RWPE2 (cell line): ENCODE results near the gene MYO1D.

Experiments
- ATAC-seq: fragments of 200-7000 bp; cut with Tn5 transposase; 3 replicates; pipeline ENCODE4 v1.9.1; 2021; ENCODE audit warnings: low read depth
- DNase-seq: peaks from one replicate; pipeline ENCODE4 v3.0.0-alpha.2; 2020; ENCODE audit warnings: low spot score
- H3K27ac ChIP-seq: fragments of 450-650 bp; 2 replicates; pipeline ENCODE4 v1.5.1; 2017; ENCODE audit warnings: mild to moderate bottlenecking; ENCODE audit not compliant: poor library complexity, severe bottlenecking
- H3K27me3 ChIP-seq: fragments of 250-450 bp; sonication (Bioruptor Pico); 2 replicates; pipeline ENCODE4 v1.5.1; 2021; ENCODE audit warnings: mild to moderate bottlenecking, moderate library complexity; ENCODE audit not compliant: insufficient read depth, poor library complexity, severe bottlenecking
- H3K36me3 ChIP-seq: fragments of 250-450 bp; sonication (Bioruptor Pico); 2 replicates; pipeline ENCODE4 v1.5.1; 2020; ENCODE audit warnings: low read depth, mild to moderate bottlenecking, moderate library complexity
- H3K4me1 ChIP-seq: fragments of 250-450 bp; sonication (Bioruptor Pico); 2 replicates; pipeline ENCODE4 v1.5.1; 2021; ENCODE audit warnings: mild to moderate bottlenecking, moderate library complexity; ENCODE audit not compliant: insufficient read depth, poor library complexity, severe bottlenecking
- H3K4me3 ChIP-seq: fragments of 250-450 bp; sonication (Bioruptor Pico); 2 replicates; pipeline ENCODE4 v1.5.1; 2021; ENCODE audit warnings: mild to moderate bottlenecking, moderate library complexity; ENCODE audit not compliant: severe bottlenecking
- H3K9me3 ChIP-seq: fragments of 250-450 bp; sonication (Bioruptor Pico); 2 replicates; pipeline ENCODE4 v1.5.1; 2021; ENCODE audit warnings: mild to moderate bottlenecking, moderate library complexity; ENCODE audit not compliant: severe bottlenecking
- TF ChIP-seq, protein P1 (sequence below): fragments of 450-650 bp; IDR thresholded peaks from one replicate; pipeline ENCODE4 v1.5.1; 2017; ENCODE audit warnings: mild to moderate bottlenecking, moderate library complexity; ENCODE audit not compliant: poor library complexity, severe bottlenecking

Gene MYO1D

DNA sequence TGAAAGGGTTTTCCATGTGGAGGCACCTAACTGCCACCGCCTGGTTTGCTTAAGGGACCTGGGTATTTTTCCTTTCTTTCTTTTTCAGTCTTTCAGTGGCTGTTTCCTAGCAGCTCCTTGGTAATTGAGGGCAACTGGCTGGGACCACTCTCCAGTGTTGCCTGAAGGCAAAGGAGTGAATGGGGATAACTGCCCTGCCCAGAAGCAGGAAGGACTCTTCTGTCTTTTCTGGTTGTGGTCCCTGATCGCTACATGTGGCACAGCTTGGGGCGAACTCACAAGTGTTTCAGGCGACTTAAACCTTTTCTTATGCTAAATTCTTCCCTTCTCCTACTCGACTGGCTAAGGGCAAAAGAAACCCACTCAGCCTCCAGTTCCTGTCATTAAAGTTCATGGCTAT is 40.9 kb upstream of the MYO1D start:
- TF ChIP-seq, protein P1, sequence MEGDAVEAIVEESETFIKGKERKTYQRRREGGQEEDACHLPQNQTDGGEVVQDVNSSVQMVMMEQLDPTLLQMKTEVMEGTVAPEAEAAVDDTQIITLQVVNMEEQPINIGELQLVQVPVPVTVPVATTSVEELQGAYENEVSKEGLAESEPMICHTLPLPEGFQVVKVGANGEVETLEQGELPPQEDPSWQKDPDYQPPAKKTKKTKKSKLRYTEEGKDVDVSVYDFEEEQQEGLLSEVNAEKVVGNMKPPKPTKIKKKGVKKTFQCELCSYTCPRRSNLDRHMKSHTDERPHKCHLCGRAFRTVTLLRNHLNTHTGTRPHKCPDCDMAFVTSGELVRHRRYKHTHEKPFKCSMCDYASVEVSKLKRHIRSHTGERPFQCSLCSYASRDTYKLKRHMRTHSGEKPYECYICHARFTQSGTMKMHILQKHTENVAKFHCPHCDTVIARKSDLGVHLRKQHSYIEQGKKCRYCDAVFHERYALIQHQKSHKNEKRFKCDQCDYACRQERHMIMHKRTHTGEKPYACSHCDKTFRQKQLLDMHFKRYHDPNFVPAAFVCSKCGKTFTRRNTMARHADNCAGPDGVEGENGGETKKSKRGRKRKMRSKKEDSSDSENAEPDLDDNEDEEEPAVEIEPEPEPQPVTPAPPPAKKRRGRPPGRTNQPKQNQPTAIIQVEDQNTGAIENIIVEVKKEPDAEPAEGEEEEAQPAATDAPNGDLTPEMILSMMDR: no peak
- DNase-seq: no peak

DNA sequence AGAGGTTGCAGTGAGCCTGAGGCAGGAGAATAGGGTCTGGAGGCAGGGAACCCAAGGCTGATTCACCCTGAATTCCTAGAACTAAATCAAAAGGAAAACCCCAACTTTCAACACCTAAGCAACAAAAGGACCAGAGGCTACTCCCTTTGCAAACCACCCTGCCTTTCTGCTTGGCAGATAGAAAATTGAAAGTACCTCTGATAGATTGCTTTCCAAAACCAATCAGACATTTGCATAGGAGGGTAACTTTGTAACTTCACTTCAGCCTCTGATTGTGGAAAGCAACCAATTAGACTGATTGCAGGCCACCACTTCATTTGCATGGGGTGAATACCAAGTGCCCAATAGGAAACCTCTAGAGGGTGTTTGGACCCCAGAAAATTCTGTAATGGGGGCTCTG is 40.2 kb upstream of the MYO1D start:
- TF ChIP-seq, protein P1: no peak
- no peaks in the 10 kb centered on the region for H3K4me1 ChIP-seq
- no peak for ATAC-seq
- H3K36me3 ChIP-seq: no peaks in the 10 kb centered on the region
- H3K27ac ChIP-seq: no peak overlapping the region
- DNase-seq: no peak
- H3K27me3 ChIP-seq: no peaks in the 10 kb centered on the region
- H3K9me3 ChIP-seq: no peaks in the 10 kb centered on the region
- no peak overlapping the region for H3K4me3 ChIP-seq

More for the DNA sequence above, 40.9 kb upstream of the MYO1D start:
- Histone ChIP-seq H3K4me1 (no peaks in the 10 kb centered on the region), H3K9me3 (no peaks in the 10 kb centered on the region), H3K36me3 (no peaks in the 10 kb centered on the region), H3K27ac (no peak overlapping the region), H3K27me3 (no peaks in the 10 kb centered on the region), H3K4me3 (no peak overlapping the region)
- no peak for ATAC-seq

DNA sequence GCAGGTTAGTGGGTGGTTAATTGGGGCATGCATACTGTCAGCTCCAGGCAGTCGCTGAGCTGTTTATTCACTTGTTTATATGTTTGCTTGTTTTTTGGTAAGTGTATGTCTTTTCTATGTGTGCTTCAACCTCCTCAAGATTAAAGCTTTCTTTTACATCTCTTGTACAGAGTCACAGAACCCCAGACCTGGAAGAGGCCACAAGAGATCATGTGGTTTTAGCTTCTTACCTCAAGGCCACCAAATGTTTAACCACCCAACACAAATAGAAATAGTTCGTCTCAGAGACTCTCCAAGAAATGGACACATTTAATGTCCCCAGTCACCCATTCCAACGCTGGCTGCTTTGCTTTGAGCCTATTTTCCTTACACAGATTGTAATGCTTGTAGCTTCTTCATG is 39.2 kb upstream of the MYO1D start:
- Histone ChIP-seq H3K4me1 (no peaks in the 10 kb centered on the region), H3K36me3 (no peaks in the 10 kb centered on the region), H3K27me3 (no peaks in the 10 kb centered on the region), H3K4me3 (no peak overlapping the region), H3K9me3 (no peaks in the 10 kb centered on the region), H3K27ac (no peak overlapping the region)
- TF ChIP-seq, protein P1: no peak
- ATAC-seq (no peak), DNase-seq (no peak)

DNA sequence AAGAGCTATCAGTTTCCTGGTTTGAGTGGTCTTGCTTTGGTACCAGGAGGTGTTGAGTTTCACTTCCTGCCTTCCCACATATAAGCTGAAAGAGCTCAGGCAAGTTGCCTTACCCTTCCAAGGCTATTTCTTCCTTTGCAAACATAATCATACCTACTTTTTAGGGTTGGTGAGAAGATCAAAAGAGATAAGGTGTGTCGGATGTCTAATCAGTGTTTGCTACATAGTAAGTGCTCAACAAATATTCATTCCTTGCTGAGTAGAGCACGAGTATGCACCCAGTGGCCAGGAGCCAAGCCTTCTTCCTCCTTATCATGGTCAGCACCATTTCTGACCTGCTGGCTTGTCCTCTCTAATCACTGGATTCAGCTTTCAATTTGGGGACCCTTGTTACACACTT is 38.3 kb upstream of the MYO1D start:
- Histone ChIP-seq H3K9me3 (no peaks in the 10 kb centered on the region), H3K36me3 (no peaks in the 10 kb centered on the region), H3K4me1 (no peaks in the 10 kb centered on the region), H3K4me3 (no peak overlapping the region), H3K27me3 (no peaks in the 10 kb centered on the region), H3K27ac (no peak overlapping the region)
- DNase-seq (no peak), ATAC-seq (no peak)
- TF ChIP-seq, protein P1: no peak

DNA sequence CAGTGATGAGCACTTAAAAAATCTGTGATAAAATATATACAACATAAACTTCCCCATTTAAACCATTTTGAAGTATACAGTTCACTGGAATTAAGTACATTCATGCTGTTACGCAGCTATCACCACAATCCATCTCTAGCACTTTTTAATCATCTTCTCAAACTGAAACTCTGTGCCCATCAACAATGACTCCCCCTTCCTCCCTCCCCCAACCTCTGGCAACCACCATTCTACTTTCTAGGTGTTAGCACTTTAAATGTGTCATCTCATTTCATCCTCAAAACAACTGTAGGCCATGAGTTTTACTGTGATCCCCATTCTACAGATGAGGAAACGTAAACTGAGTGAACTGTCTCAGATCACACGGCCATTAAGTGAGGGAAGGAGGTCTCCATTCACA is 37.3 kb upstream of the MYO1D start:
- Histone ChIP-seq H3K36me3 (no peaks in the 10 kb centered on the region), H3K27me3 (no peaks in the 10 kb centered on the region), H3K9me3 (no peaks in the 10 kb centered on the region), H3K27ac (no peak overlapping the region), H3K4me1 (no peaks in the 10 kb centered on the region), H3K4me3 (no peak overlapping the region)
- DNase-seq: no peak
- TF ChIP-seq, protein P1: no peak
- ATAC-seq: no peak
